VCaP (cell line): ENCODE results near the gene RASAL2.

Experiments
- H3K27ac ChIP-seq: fragments of 450-650 bp; 2 replicates; pipeline ENCODE4 v1.5.1; 2017
- CTCF ChIP-seq: fragments of 450-650 bp; conservative IDR thresholded peaks from 2 replicates; pipeline ENCODE4 v1.5.1; 2017; ENCODE audit warnings: mild to moderate bottlenecking, moderate library complexity

Gene RASAL2

GRCh38 chr1:178470411-178470960, 376.6 kb downstream of the RASAL2 start:
- H3K27ac ChIP-seq, result no peak overlapping the region
- no peak for TF ChIP-seq CTCF

- no peak for TF ChIP-seq CTCF
- H3K27ac ChIP-seq, result no peak overlapping the region
These were observed 378.6 kb downstream of the RASAL2 start for GRCh38 chr1:178472531-178472930.

- no peak for TF ChIP-seq CTCF
- H3K27ac ChIP-seq, result no peak overlapping the region
These were observed 383.5 kb downstream of the RASAL2 start for GRCh38 chr1:178477373-178477772.

DNA sequence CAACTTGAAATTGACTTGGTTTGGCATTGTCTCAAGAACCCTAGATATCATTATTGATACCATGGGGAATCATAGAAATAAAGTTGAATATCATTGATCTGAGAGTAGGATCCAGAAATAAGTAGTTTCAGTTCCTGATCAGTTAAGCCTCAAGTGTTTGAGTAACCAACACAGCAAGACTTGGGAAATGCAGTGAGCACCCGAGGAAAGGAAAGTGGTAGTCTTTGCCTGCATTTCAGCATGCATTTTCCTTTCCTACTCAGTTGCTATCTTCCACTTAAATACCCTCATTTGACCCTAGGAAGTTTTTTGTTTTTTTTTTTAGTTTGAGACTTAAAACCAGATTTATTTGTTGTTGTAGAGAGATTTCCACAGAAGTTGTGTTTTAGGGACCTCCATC, 383.9 kb downstream of the RASAL2 start:
- H3K27ac ChIP-seq, result no peak overlapping the region
- no peak for TF ChIP-seq CTCF

DNA sequence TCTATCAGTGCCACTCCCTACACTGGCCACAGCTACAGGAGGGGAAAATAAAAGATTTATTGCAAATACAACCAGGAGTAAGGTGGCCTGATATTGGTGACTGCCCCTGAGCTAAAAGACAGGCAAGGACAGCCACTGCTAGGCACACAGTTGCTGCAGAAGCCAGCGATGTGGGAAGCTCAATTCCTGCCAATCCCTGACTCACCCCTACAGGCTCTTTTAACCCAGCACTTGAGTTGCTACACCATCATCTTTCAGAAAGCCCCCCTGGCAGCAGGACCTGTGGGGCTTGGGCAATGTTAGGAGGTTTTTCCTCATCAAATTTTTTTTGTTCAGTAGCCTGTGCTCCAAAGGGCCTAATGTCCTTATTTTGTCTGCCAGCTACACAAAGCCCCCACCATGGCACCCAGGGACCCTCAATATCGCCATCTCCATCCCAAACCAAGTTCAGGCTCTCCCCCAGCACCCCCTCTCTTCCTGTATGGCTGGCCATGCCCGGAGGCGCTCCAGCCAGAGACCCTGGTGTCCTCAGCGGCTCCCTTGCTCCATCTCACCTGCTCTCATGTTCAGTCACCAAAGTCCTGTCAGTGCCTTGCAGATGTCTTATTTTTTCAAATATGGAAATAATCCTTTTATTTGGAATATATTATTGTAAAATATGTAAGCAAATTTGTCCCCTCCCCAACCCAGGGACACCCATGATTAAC, 389.5 kb downstream of the RASAL2 start:
- no peak for TF ChIP-seq CTCF
- peak overlapping the region; percentile 13; the same call in 1 of the 2 replicates for H3K27ac ChIP-seq

DNA sequence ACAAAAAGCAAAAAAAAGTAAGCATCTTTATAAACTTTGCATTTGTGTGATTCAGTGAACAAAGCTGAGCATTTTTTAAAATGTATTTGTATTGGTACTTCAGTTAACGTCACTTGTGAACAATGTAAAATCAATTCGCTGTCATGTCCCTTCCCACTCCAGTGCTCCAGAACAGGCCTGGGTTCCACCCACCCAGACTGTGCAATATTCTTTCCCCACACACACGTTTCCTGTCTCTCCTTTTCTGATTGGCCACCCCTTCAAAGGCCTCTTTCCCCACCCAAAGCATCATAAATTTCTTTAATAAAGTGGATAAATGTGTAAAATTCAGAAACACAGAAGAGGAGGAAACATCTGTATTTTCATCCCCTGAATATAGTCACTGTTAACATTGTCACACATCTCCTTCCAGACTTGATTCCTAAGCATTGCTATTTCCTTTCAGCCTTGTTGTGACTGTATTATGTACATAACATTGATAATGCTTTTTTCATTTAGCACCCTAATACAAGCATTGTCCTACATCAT, 390.9 kb downstream of the RASAL2 start:
- no peak overlapping the region for H3K27ac ChIP-seq
- no peak for TF ChIP-seq CTCF

- no peak overlapping the region for H3K27ac ChIP-seq
- no peak for TF ChIP-seq CTCF
These were observed 391.7 kb downstream of the RASAL2 start for GRCh38 chr1:178485541-178485981.
